ENCODE data around the gene HOXA4. TPM values are rescaled to one million over a fixed set of nuclear protein-coding genes. Genes with fewer than 3 reads are reported as not detected.

HOXA4 gene
- total and polyA plus RNA-seq, 2 of the 4 experiments (the other 2 are of a cell fraction) = 0.36 to 8.0 TPM

GRCh38 chr7:27144781-27145164 is 14.2 kb upstream of the HOXA4 start:
- Histone ChIP-seq H4K91ac (ENCODE audit: insufficient read depth, low read depth, low read length) (peak overlapping the region; percentile 76; the same call in 1 of the 2 replicates), H4K20me1 (ENCODE audit: insufficient read depth, low read length) (no peaks in the 10 kb centered on the region), H3K79me1 (ENCODE audit: low read depth in 1 of 2, low read length in 2 of 2) (peaks cover 9 to 35% of the 10 kb centered on the region in 2 experiments; a peak in 3 of 4 replicates), H3K14ac (replicated peaks; ENCODE audit: low read depth, low read length) (peak overlapping the region; percentile 51), H3K56ac (ENCODE audit: extremely low read depth, insufficient read depth, low read length) (peak overlapping the region; percentile 56; the same call in 1 of the 2 replicates), H3K4me1 (ENCODE audit: control insufficient read depth, insufficient read depth, low read length) (peaks cover 18% of the 10 kb centered on the region), H3K4ac (ENCODE audit: low read depth, low read length) (peak overlapping the region; percentile 79), H3K9ac (ENCODE audit: low read depth, low read length) (peak overlapping the region; percentile 87), H4K5ac (ENCODE audit: low read depth, low read length) (peak overlapping the region; percentile 76; the same call in 1 of the 2 replicates), H3K4me2 (ENCODE audit: low read depth, low read length) (peak overlapping the region; percentile 83), H3K9me1 (ENCODE audit: insufficient read depth, low read length) (no peaks in the 10 kb centered on the region), H2AK5ac (ENCODE audit: low read depth, low read length) (no peak overlapping the region), H4K8ac (ENCODE audit: low read depth in 2 of 2, low read length in 2 of 2) (peak overlapping the region; percentile 58 to 84), H2BK15ac (ENCODE audit: low read depth, low read length) (peak overlapping the region; percentile 33; the same call in 1 of the 3 replicates), H3K23ac (ENCODE audit: low read depth, low read length) (peak overlapping the region; percentile 86), H3K9me3 (ENCODE audit: control insufficient read depth, insufficient read depth, low read length) (no peaks in the 10 kb centered on the region), H3K27me3 (ENCODE audit: control insufficient read depth, insufficient read depth, low read length) (no peaks in the 10 kb centered on the region), H2AK9ac (replicated peaks; ENCODE audit: low read depth, low read length, poor library complexity) (peak overlapping the region; percentile 69), H3K36me3 (ENCODE audit: control insufficient read depth, insufficient read depth, low read length) (peaks cover 9% of the 10 kb centered on the region), H3K27ac (ENCODE audit: insufficient read depth, low read length) (peak overlapping the region; percentile 80), H2BK20ac (ENCODE audit: low read depth, low read length) (peak overlapping the region; percentile 30; the same call in 1 of the 2 replicates), H3K18ac (ENCODE audit: low read depth, low read length) (peak overlapping the region; percentile 77; the same call in 1 of the 2 replicates), H3K4me3 (ENCODE audit: insufficient read depth, low read depth, low read length) (peak overlapping the region; percentile 40), H2BK5ac (ENCODE audit: low read depth, low read length, poor library complexity, severe bottlenecking) (peak overlapping the region; percentile 66), H2BK120ac (ENCODE audit: low read depth, low read length) (peak overlapping the region; percentile 73), H2AFZ (replicated peaks; ENCODE audit: low read length, poor library complexity) (peak overlapping the region; percentile 90)
- ATAC-seq (ENCODE audit: low read depth) (no peak), DNase-seq (no peak)
- POLR2A ChIA-PET (ENCODE audit: unreplicated experiment) = no interaction called here
- BruUV-seq (replicated peaks) = no TSS peak
- CTCF ChIA-PET = interaction anchor here (0.5 to 1.9 kb wide), 12 partner anchors 8 to 1888 kb away, joined by 3 to 6 read pairs (median 4); partner anchors contain the start of gene HOXA3
- intact Hi-C loops (cut with micrococcal nuclease) (loop anchor here (5.0 kb wide), 2 partner anchors 1052 to 1252 kb away; no protein-coding TSS in a partner anchor), dilution Hi-C loops (cut with HindIII; ENCODE audit: low sequenced_read_pairs, unreplicated experiment) (no loop called here), in situ Hi-C loops (cut with MboI; ENCODE audit: low sequenced_read_pairs) (loop anchor here (5.0 to 10.0 kb wide), 3 partner anchors 42 to 950 kb away; partner anchors contain the start of gene HOXA2)
- WGBS, 2 experiments (ENCODE audit: extremely low coverage in 2 of 2, insufficient read length in 1 of 2) = 2% methylated on average over 26 of the region's 31 CpGs; no CpG with 5 or more reads in 1 of the 2 experiments
- TF ChIP-seq POLR2A (IDR thresholded peaks at IDR 0.05; ENCODE audit: low read depth, low read length) (peak; percentile 18), RFX5 (IDR thresholded peaks at IDR 0.05; ENCODE audit: low read depth, low read length) (no peak)

Measured in IMR-90 (cell line).